MCF 10A (cell line): ENCODE measurements around the gene SUGP2. TPM values are rescaled to one million over a fixed set of nuclear protein-coding genes. Genes with fewer than 3 reads are reported as not detected.

ENCODE experiments used
- BruUV-seq: library from RNA; stranded (reverse); fragments of 400-500 nt; replicated peaks from 2 replicates; lab custom pipeline; 2021; lab: Mats Ljungman, UMichigan
- CTCF ChIA-PET: fragments of 300-600 bp; sonication (Branson Sonifier 250); formaldehyde crosslinking; extraction: SDS; loops from one replicate; lab custom pipeline; 2021; ENCODE audit warnings: antibody characterized with exemption, inconsistent platforms; lab: Yijun Ruan, JAX
- POLR2A ChIA-PET: fragments of 300-600, 350-650 bp; sonication (Branson Sonifier 250); formaldehyde crosslinking; extraction: SDS; loops from one replicate; lab custom pipeline; 2020; ENCODE audit warnings: antibody characterized with exemption, inconsistent platforms; lab: Yijun Ruan, JAX
- DNase-seq: peaks from one replicate; pipeline ENCODE4 v3.0.0-alpha.2; 2018; ENCODE audit not compliant: unreplicated experiment
- H3K27ac Mint-ChIP-seq: one replicate; pipeline ENCODE4 v1.8.0; 2022; ENCODE audit warnings: mild to moderate bottlenecking, low read depth, mixed read lengths; ENCODE audit not compliant: unreplicated experiment
- H3K27me3 Mint-ChIP-seq: one replicate; pipeline ENCODE4 v1.8.0; 2022; ENCODE audit warnings: mixed read lengths; ENCODE audit not compliant: insufficient read depth, unreplicated experiment
- H3K36me3 Mint-ChIP-seq: one replicate; pipeline ENCODE4 v1.8.0; 2022; ENCODE audit warnings: mild to moderate bottlenecking, moderate library complexity, mixed read lengths; ENCODE audit not compliant: insufficient read depth, unreplicated experiment
- H3K4me1 Mint-ChIP-seq: one replicate; pipeline ENCODE4 v1.8.0; 2022; ENCODE audit warnings: mixed read lengths; ENCODE audit not compliant: insufficient read depth, unreplicated experiment
- H3K4me3 Mint-ChIP-seq: one replicate; pipeline ENCODE4 v1.8.0; 2022; ENCODE audit warnings: mild to moderate bottlenecking, moderate library complexity, mixed read lengths; ENCODE audit not compliant: unreplicated experiment
- H3K9me3 Mint-ChIP-seq: one replicate; pipeline ENCODE4 v1.8.0; 2022; ENCODE audit warnings: mixed read lengths; ENCODE audit not compliant: unreplicated experiment
- intact Hi-C: fragments of 100-400 bp; cut with micrococcal nuclease; formaldehyde crosslinking; loops from 2 replicates; pipeline ENCODE4 v1.14.1; 2022
- total RNA-seq: library from RNA; stranded (reverse); gene quantifications from 2 replicates; pipeline ENCODE4 v1.2.3, GENCODE V29; 2022
- TF ChIP-seq, protein P1 (sequence below): fragments of 200-600 bp; IDR thresholded peaks from one replicate; pipeline ENCODE4 v1.8.0; 2022; ENCODE audit warnings: antibody characterized with exemption, mild to moderate bottlenecking; ENCODE audit not compliant: unreplicated experiment

The SUGP2 gene
- total RNA-seq, 1 experiment from 2014 or later, result 69.1 TPM

GRCh38 chr19:19059837-19060611 is 26.7 kb upstream of the SUGP2 start:
- no peaks in the 10 kb centered on the region for H3K9me3 Mint-ChIP-seq
- intact Hi-C loops, result loop anchor here (5.0 kb wide), 1 partner anchor 77 kb away; the partner anchor contains the start of gene TMEM161A
- H3K4me3 Mint-ChIP-seq, result no peak overlapping the region
- H3K27ac Mint-ChIP-seq, result no peak overlapping the region
- ChIA-PET POLR2A (no interaction called here), CTCF (interaction anchor here (0.6 to 0.7 kb wide), 2 partner anchors 51 to 86 kb away, joined by 3 read pairs; no protein-coding TSS in a partner anchor)
- DNase-seq, result no peak
- no peaks in the 10 kb centered on the region for H3K27me3 Mint-ChIP-seq
- peaks cover 22% of the 10 kb centered on the region for H3K36me3 Mint-ChIP-seq
- H3K4me1 Mint-ChIP-seq, result peaks cover 15% of the 10 kb centered on the region
- TF ChIP-seq, protein P1, sequence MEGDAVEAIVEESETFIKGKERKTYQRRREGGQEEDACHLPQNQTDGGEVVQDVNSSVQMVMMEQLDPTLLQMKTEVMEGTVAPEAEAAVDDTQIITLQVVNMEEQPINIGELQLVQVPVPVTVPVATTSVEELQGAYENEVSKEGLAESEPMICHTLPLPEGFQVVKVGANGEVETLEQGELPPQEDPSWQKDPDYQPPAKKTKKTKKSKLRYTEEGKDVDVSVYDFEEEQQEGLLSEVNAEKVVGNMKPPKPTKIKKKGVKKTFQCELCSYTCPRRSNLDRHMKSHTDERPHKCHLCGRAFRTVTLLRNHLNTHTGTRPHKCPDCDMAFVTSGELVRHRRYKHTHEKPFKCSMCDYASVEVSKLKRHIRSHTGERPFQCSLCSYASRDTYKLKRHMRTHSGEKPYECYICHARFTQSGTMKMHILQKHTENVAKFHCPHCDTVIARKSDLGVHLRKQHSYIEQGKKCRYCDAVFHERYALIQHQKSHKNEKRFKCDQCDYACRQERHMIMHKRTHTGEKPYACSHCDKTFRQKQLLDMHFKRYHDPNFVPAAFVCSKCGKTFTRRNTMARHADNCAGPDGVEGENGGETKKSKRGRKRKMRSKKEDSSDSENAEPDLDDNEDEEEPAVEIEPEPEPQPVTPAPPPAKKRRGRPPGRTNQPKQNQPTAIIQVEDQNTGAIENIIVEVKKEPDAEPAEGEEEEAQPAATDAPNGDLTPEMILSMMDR, result no peak
- no TSS peak for BruUV-seq

- BruUV-seq, result no TSS peak
- intact Hi-C loops, result no loop called here
- ChIA-PET POLR2A (no interaction called here), CTCF (interaction anchor here (0.6 kb wide), 1 partner anchor 87 kb away, joined by 3 read pairs; no protein-coding TSS in a partner anchor)
- no peak for DNase-seq
- H3K4me3 Mint-ChIP-seq, result no peak overlapping the region
- no peaks in the 10 kb centered on the region for H3K27me3 Mint-ChIP-seq
- no peaks in the 10 kb centered on the region for H3K9me3 Mint-ChIP-seq
- peaks cover 22% of the 10 kb centered on the region for H3K36me3 Mint-ChIP-seq
- peaks cover 7% of the 10 kb centered on the region for H3K4me1 Mint-ChIP-seq
- TF ChIP-seq, protein P1, result no peak
- H3K27ac Mint-ChIP-seq, result no peak overlapping the region
These were observed 25.9 kb upstream of the SUGP2 start for GRCh38 chr19:19059018-19059836.

DNA sequence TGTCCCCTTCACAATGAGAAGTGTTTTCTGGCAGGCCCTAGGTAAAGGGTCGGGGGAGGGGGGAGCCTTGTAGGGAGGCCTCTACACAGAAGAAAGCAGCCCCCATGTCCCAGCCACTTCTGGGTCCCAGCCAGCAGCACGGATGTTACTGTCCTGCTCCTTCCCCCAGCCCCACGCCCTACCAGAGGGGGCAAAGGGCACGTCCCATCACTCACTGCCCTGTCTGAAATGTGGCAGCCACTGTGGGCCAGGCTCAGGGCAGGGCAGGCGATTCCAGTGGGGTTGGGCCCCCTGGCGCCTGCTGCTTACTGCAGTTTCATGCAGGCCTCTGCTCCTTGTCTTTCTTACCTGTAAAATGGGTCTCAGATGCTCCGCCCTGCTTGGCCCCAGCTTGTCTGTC is 24.4 kb upstream of the SUGP2 start:
- ChIA-PET POLR2A (interaction anchor here (1.3 kb wide), 1 partner anchor 10 kb away, joined by 4 read pairs; no protein-coding TSS in a partner anchor), CTCF (no interaction called here)
- H3K27ac Mint-ChIP-seq, result no peak overlapping the region
- TF ChIP-seq, protein P1, result no peak
- no TSS peak for BruUV-seq
- H3K9me3 Mint-ChIP-seq, result no peaks in the 10 kb centered on the region
- DNase-seq, result no peak
- H3K36me3 Mint-ChIP-seq, result peaks cover 27% of the 10 kb centered on the region
- intact Hi-C loops, result no loop called here
- H3K27me3 Mint-ChIP-seq, result no peaks in the 10 kb centered on the region
- H3K4me3 Mint-ChIP-seq, result no peak overlapping the region
- peaks cover 5% of the 10 kb centered on the region for H3K4me1 Mint-ChIP-seq

GRCh38 chr19:19057317-19057716 is 24.0 kb upstream of the SUGP2 start:
- intact Hi-C loops, result no loop called here
- Mint-ChIP-seq H3K4me1 (peaks cover under 1% of the 10 kb centered on the region), H3K9me3 (no peaks in the 10 kb centered on the region), H3K27me3 (no peaks in the 10 kb centered on the region), H3K36me3 (peaks cover 27% of the 10 kb centered on the region), H3K27ac (no peak overlapping the region), H3K4me3 (no peak overlapping the region)
- ChIA-PET POLR2A (interaction anchor here (1.3 kb wide), 1 partner anchor 10 kb away, joined by 4 read pairs; no protein-coding TSS in a partner anchor), CTCF (no interaction called here)
- no TSS peak for BruUV-seq
- no peak for DNase-seq
- TF ChIP-seq, protein P1, result no peak
